HG02884 (cell line): ENCODE data around the gene IL33.
"Not testable (repeated sequence)": the region's sequence is repeated elsewhere in the genome, so short reads cannot be mapped to it uniquely, and the experiment has no call there.

Experiments
- ATAC-seq: cut with Tn5 transposase; IDR thresholded peaks from one replicate; pipeline ENCODE4 v1.9.1; 2021; ENCODE audit warnings: mild to moderate bottlenecking, moderate library complexity; ENCODE audit not compliant: unreplicated experiment

Gene IL33

GRCh38 chr9:6215562-6215961 lies at the start of gene IL33:
Gene IL33 (plus strand): TSS chr9:6215807. CDS start chr9:6241695, 25,888 bp downstream.
- ATAC-seq, result no peak

GRCh38 chr9:6171667-6172066 lies 43.9 kb upstream of the IL33 start:
- no peak for ATAC-seq

GRCh38 chr9:6173914-6174313 lies 41.7 kb upstream of the IL33 start:
- no peak for ATAC-seq

GRCh38 chr9:6182549-6183226 lies 32.9 kb upstream of the IL33 start:
- not testable (repeated sequence) for ATAC-seq

- ATAC-seq, result no peak
Observed at GRCh38 chr9:6183227-6183551, 32.4 kb upstream of the IL33 start.

- no peak for ATAC-seq
Observed at GRCh38 chr9:6183627-6184026, 32.0 kb upstream of the IL33 start.

GRCh38 chr9:6184749-6185645 lies 30.6 kb upstream of the IL33 start:
- ATAC-seq, result peak; percentile 95

- no peak for ATAC-seq
Observed at GRCh38 chr9:6186691-6187090, 28.9 kb upstream of the IL33 start.

GRCh38 chr9:6187272-6187671 lies 28.3 kb upstream of the IL33 start:
- no peak for ATAC-seq

GRCh38 chr9:6188466-6188865 lies 27.1 kb upstream of the IL33 start:
- no peak for ATAC-seq

- no peak for ATAC-seq
Observed at GRCh38 chr9:6188906-6189305, 26.7 kb upstream of the IL33 start.

- no peak for ATAC-seq
Observed at GRCh38 chr9:6194934-6195333, 20.7 kb upstream of the IL33 start.

GRCh38 chr9:6195714-6196360 lies 19.8 kb upstream of the IL33 start:
- ATAC-seq, result no peak

GRCh38 chr9:6197330-6197729 lies 18.3 kb upstream of the IL33 start:
- no peak for ATAC-seq

- ATAC-seq, result no peak
Observed at GRCh38 chr9:6198251-6198650, 17.4 kb upstream of the IL33 start.

- ATAC-seq, result no peak
Observed at GRCh38 chr9:6199596-6199995, 16.0 kb upstream of the IL33 start.

- ATAC-seq, result no peak
Observed at GRCh38 chr9:6200761-6201160, 14.8 kb upstream of the IL33 start.

- ATAC-seq, result no peak
Observed at GRCh38 chr9:6209966-6210365, 5.6 kb upstream of the IL33 start.

GRCh38 chr9:6212722-6213375 lies 2.8 kb upstream of the IL33 start:
- ATAC-seq, result no peak

- no peak for ATAC-seq
Observed at GRCh38 chr9:6214434-6214833, 1.2 kb upstream of the IL33 start.

- no peak for ATAC-seq
Observed at GRCh38 chr9:6214903-6215302, 704 bp upstream of the IL33 start.
